ENCODE data around the gene HOMER3. TPM values are rescaled to one million over a fixed set of nuclear protein-coding genes. Genes with fewer than 3 reads are reported as not detected.
"Not testable (repeated sequence)": the region's sequence is repeated elsewhere in the genome, so short reads cannot be mapped to it uniquely, and the experiment has no call there.

The HOMER3 gene
- polyA plus RNA-seq, 2 donors: 8.9 to 12.6 TPM

DNA sequence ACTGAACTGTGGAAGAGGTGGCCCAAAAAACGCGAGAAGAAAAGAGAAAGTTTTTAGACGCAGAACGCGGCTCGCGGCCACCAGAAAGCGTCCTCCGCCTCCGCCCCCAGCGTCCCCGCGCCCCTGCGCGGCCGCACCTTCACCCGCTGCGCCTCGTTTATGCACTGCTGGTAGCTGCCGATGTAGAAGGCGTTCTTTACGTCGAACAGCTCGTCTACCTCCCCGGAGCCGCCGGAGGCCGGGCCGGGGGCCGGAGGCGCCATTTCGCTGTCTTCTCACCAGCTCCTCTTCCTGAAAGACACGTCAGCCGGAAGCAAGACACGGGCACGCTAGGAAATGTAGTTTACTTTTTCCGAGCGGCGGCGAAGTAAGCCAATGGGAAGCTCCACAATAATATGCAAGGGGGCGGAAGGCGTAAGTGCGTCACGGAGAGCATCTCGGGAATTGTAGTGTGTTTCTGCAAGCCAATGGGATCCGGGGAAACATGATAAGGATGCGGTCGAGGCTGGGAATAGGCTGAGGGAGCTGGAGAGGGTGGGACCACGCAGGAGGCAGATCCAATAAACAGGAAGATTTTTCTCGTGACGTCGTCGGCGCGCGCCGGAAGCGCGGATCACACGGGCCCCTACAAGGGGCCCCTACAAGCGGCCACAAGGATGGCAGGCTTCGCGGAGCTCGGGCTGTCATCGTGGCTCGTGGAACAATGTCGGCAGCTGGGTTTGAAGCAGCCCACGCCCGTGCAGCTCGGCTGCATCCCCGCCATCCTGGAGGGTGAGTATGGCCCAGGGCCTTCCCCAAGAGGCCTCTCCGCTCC lies 21.7 kb downstream of the HOMER3 start, which contains the start of the genes COPE and DDX49:
TSS of gene COPE (minus strand) at position 302 of the 814 bp plus-strand sequence. CDS start at position 263, 39 bp downstream.
TSS of gene DDX49 (plus strand) at position 630 of the 814 bp plus-strand sequence. CDS start at position 657, 27 bp downstream.
- H3K4me1 ChIP-seq (ENCODE audit: control insufficient read depth in 2 of 2, insufficient read depth in 2 of 2, low read length in 1 of 2): peaks cover 4 to 10% of the 10 kb centered on the region in 2 donors
- peak within 1 kb of the TSS; percentile 89 to 98 for H3K4me3 ChIP-seq (ENCODE audit: low read depth in 1 of 2, low read length in 2 of 2)
- H3K36me3 ChIP-seq (ENCODE audit: control insufficient read depth in 2 of 2, insufficient read depth in 2 of 2, low read length in 1 of 2): peaks cover 0 to 33% of the 10 kb centered on the region in 2 donors
- H3K27me3 ChIP-seq (ENCODE audit: control insufficient read depth in 1 of 2, insufficient read depth in 2 of 2, low read length in 2 of 2): no peaks in the 10 kb centered on the region
- H3K9me3 ChIP-seq (ENCODE audit: control insufficient read depth in 2 of 2, insufficient read depth in 1 of 2, low read depth in 1 of 2, low read length in 1 of 2): no peaks in the 10 kb centered on the region
- peak within 1 kb of the TSS; percentile 90 to 98 for H3K27ac ChIP-seq (ENCODE audit: low read depth in 2 of 2, low read length in 1 of 2)
- 0 to 1% methylated on average over 72 of the region's 72 CpGs for WGBS, 2 donors

- WGBS, 2 donors: 86 to 88% methylated on average over 9 of the region's 9 CpGs
- not testable (repeated sequence) for H3K4me1 ChIP-seq (ENCODE audit: control insufficient read depth in 2 of 2, insufficient read depth in 2 of 2, low read length in 1 of 2); H3K4me3 ChIP-seq (ENCODE audit: low read depth in 1 of 2, low read length in 2 of 2); H3K9me3 ChIP-seq (ENCODE audit: control insufficient read depth in 2 of 2, insufficient read depth in 1 of 2, low read depth in 1 of 2, low read length in 1 of 2); H3K27ac ChIP-seq (ENCODE audit: low read depth in 2 of 2, low read length in 1 of 2); H3K27me3 ChIP-seq (ENCODE audit: control insufficient read depth in 1 of 2, insufficient read depth in 2 of 2, low read length in 2 of 2)
- H3K36me3 ChIP-seq (ENCODE audit: control insufficient read depth in 2 of 2, insufficient read depth in 2 of 2, low read length in 1 of 2): peaks cover 0 to 31% of the 10 kb centered on the region in 2 donors
Measured at GRCh38 chr19:18917593-18917992, 23.4 kb downstream of the HOMER3 start.

- 52 to 61% methylated on average over 5 of the region's 5 CpGs for WGBS, 2 donors
- Histone ChIP-seq H3K36me3 (ENCODE audit: control insufficient read depth in 2 of 2, insufficient read depth in 2 of 2, low read length in 1 of 2) (peaks cover 0 to 25% of the 10 kb centered on the region in 2 donors), H3K4me1 (ENCODE audit: control insufficient read depth in 2 of 2, insufficient read depth in 2 of 2, low read length in 1 of 2) (peaks cover 4 to 9% of the 10 kb centered on the region in 2 donors), H3K27me3 (ENCODE audit: control insufficient read depth in 1 of 2, insufficient read depth in 2 of 2, low read length in 2 of 2) (no peaks in the 10 kb centered on the region), H3K27ac (ENCODE audit: low read depth in 2 of 2, low read length in 1 of 2) (no peak overlapping the region), H3K4me3 (ENCODE audit: low read depth in 1 of 2, low read length in 2 of 2) (no peak overlapping the region), H3K9me3 (ENCODE audit: control insufficient read depth in 2 of 2, insufficient read depth in 1 of 2, low read depth in 1 of 2, low read length in 1 of 2) (no peaks in the 10 kb centered on the region)
Measured at GRCh38 chr19:18915639-18916038, 25.4 kb downstream of the HOMER3 start.

GRCh38 chr19:18913466-18913865 lies 27.6 kb downstream of the HOMER3 start:
- WGBS, 2 donors: 83 to 92% methylated on average over 5 of the region's 5 CpGs
- Histone ChIP-seq H3K4me1 (ENCODE audit: control insufficient read depth in 2 of 2, insufficient read depth in 2 of 2, low read length in 1 of 2) (peaks cover 0 to 4% of the 10 kb centered on the region in 2 donors), H3K27ac (ENCODE audit: low read depth in 2 of 2, low read length in 1 of 2) (no peak overlapping the region), H3K36me3 (ENCODE audit: control insufficient read depth in 2 of 2, insufficient read depth in 2 of 2, low read length in 1 of 2) (peaks cover 0 to 32% of the 10 kb centered on the region in 2 donors), H3K9me3 (ENCODE audit: control insufficient read depth in 2 of 2, insufficient read depth in 1 of 2, low read depth in 1 of 2, low read length in 1 of 2) (no peaks in the 10 kb centered on the region), H3K27me3 (ENCODE audit: control insufficient read depth in 1 of 2, insufficient read depth in 2 of 2, low read length in 2 of 2) (no peaks in the 10 kb centered on the region), H3K4me3 (ENCODE audit: low read depth in 1 of 2, low read length in 2 of 2) (no peak overlapping the region)

- Histone ChIP-seq H3K27me3 (ENCODE audit: control insufficient read depth in 1 of 2, insufficient read depth in 2 of 2, low read length in 2 of 2) (no peaks in the 10 kb centered on the region), H3K36me3 (ENCODE audit: control insufficient read depth in 2 of 2, insufficient read depth in 2 of 2, low read length in 1 of 2) (peaks cover 0 to 34% of the 10 kb centered on the region in 2 donors), H3K9me3 (ENCODE audit: control insufficient read depth in 2 of 2, insufficient read depth in 1 of 2, low read depth in 1 of 2, low read length in 1 of 2) (no peaks in the 10 kb centered on the region), H3K4me1 (ENCODE audit: control insufficient read depth in 2 of 2, insufficient read depth in 2 of 2, low read length in 1 of 2) (peaks cover 0 to 4% of the 10 kb centered on the region in 2 donors), H3K27ac (ENCODE audit: low read depth in 2 of 2, low read length in 1 of 2) (no peak overlapping the region), H3K4me3 (ENCODE audit: low read depth in 1 of 2, low read length in 2 of 2) (no peak overlapping the region)
- WGBS, 2 donors: 95 to 96% methylated on average over 14 of the region's 14 CpGs
Measured at GRCh38 chr19:18912933-18913332, 28.1 kb downstream of the HOMER3 start.

- Histone ChIP-seq H3K27me3 (ENCODE audit: control insufficient read depth in 1 of 2, insufficient read depth in 2 of 2, low read length in 2 of 2) (no peaks in the 10 kb centered on the region), H3K4me3 (ENCODE audit: low read depth in 1 of 2, low read length in 2 of 2) (no peak overlapping the region), H3K36me3 (ENCODE audit: control insufficient read depth in 2 of 2, insufficient read depth in 2 of 2, low read length in 1 of 2) (peaks cover 0 to 54% of the 10 kb centered on the region in 2 donors), H3K4me1 (ENCODE audit: control insufficient read depth in 2 of 2, insufficient read depth in 2 of 2, low read length in 1 of 2) (peaks cover 0 to 4% of the 10 kb centered on the region in 2 donors), H3K27ac (ENCODE audit: low read depth in 2 of 2, low read length in 1 of 2) (no peak overlapping the region), H3K9me3 (ENCODE audit: control insufficient read depth in 2 of 2, insufficient read depth in 1 of 2, low read depth in 1 of 2, low read length in 1 of 2) (no peaks in the 10 kb centered on the region)
- WGBS, 2 donors: 95 to 96% methylated on average over 19 of the region's 19 CpGs
Measured at GRCh38 chr19:18910801-18911436, 30.1 kb downstream of the HOMER3 start.

DNA sequence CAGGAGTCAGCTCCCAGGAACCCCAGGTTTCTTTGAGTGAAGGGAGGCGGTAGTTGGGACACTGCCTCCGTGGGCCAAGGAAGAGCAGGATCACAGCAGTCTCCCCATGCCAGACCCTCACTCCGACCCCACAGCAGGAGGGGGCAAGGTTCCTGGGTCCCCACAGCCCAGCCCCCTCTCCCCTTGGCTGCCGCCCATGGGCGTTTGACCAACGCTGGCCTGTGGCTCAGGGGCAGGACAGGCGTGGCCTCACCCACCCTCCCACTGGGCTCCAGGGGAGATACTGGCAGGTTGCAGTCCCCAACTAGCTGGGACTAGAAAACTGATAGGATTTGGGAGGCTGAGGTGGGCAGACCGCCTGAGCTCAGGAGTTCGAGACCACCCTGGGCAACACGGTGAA lies 31.0 kb downstream of the HOMER3 start:
- Histone ChIP-seq H3K27me3 (ENCODE audit: control insufficient read depth in 1 of 2, insufficient read depth in 2 of 2, low read length in 2 of 2) (no peaks in the 10 kb centered on the region), H3K4me3 (ENCODE audit: low read depth in 1 of 2, low read length in 2 of 2) (no peak overlapping the region), H3K36me3 (ENCODE audit: control insufficient read depth in 2 of 2, insufficient read depth in 2 of 2, low read length in 1 of 2) (peaks cover 0 to 51% of the 10 kb centered on the region in 2 donors), H3K27ac (ENCODE audit: low read depth in 2 of 2, low read length in 1 of 2) (no peak overlapping the region), H3K9me3 (ENCODE audit: control insufficient read depth in 2 of 2, insufficient read depth in 1 of 2, low read depth in 1 of 2, low read length in 1 of 2) (no peaks in the 10 kb centered on the region), H3K4me1 (ENCODE audit: control insufficient read depth in 2 of 2, insufficient read depth in 2 of 2, low read length in 1 of 2) (no peaks in the 10 kb centered on the region)
- 83 to 91% methylated on average over 10 of the region's 10 CpGs for WGBS, 2 donors

- Histone ChIP-seq H3K27ac (ENCODE audit: low read depth in 2 of 2, low read length in 1 of 2) (no peak overlapping the region), H3K36me3 (ENCODE audit: control insufficient read depth in 2 of 2, insufficient read depth in 2 of 2, low read length in 1 of 2) (peaks cover 0 to 53% of the 10 kb centered on the region in 2 donors), H3K4me1 (ENCODE audit: control insufficient read depth in 2 of 2, insufficient read depth in 2 of 2, low read length in 1 of 2) (no peaks in the 10 kb centered on the region), H3K4me3 (ENCODE audit: low read depth in 1 of 2, low read length in 2 of 2) (no peak overlapping the region), H3K9me3 (ENCODE audit: control insufficient read depth in 2 of 2, insufficient read depth in 1 of 2, low read depth in 1 of 2, low read length in 1 of 2) (no peaks in the 10 kb centered on the region), H3K27me3 (ENCODE audit: control insufficient read depth in 1 of 2, insufficient read depth in 2 of 2, low read length in 2 of 2) (no peaks in the 10 kb centered on the region)
- 89 to 94% methylated on average over 17 of the region's 17 CpGs for WGBS, 2 donors
Measured at GRCh38 chr19:18908917-18909619, 31.9 kb downstream of the HOMER3 start.

Data from esophagus (tissue), 2 donors.